ENCODE results near the gene GLRX5.

DNA sequence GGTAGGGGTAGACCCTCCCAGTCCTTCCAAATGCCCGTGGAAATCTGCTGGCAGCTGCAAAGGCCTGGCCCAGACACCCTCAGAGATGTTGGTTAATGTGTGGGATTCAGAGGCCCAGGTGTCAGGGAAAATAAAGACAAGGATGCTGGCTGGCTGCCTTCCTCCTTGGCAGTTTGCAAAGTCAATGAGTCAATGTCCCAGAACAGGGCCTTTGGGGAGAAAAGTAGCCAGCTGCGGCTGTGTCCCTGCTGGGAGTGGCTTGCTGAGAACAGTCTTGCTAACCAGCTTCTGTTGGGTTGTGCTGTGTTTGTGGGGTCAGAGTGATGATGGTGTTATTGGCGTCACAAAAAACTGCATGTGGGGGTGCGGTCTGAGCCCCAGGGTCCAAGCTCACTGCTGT, 29.2 kb downstream of the GLRX5 start:
- TF ChIP-seq CTCF (IDR thresholded peaks at IDR 0.05; ENCODE audit: poor library complexity) = no peak
- no peak for TF ChIP-seq EZH2 (IDR thresholded peaks at IDR 0.05; ENCODE audit: borderline replicate concordance)
- TF ChIP-seq EZH2phosphoT487 (IDR thresholded peaks at IDR 0.05; ENCODE audit: low read depth, severe bottlenecking, unreplicated experiment) = no peak

All from hepatocyte (in vitro differentiated cells).